GM21576 (cell line): ENCODE data around the gene ITGB8.

Source experiments
- ATAC-seq: cut with Tn5 transposase; IDR thresholded peaks from one replicate; pipeline ENCODE4 v1.9.1; 2021; ENCODE audit warnings: mild to moderate bottlenecking, moderate library complexity; ENCODE audit not compliant: unreplicated experiment

ITGB8 gene

DNA sequence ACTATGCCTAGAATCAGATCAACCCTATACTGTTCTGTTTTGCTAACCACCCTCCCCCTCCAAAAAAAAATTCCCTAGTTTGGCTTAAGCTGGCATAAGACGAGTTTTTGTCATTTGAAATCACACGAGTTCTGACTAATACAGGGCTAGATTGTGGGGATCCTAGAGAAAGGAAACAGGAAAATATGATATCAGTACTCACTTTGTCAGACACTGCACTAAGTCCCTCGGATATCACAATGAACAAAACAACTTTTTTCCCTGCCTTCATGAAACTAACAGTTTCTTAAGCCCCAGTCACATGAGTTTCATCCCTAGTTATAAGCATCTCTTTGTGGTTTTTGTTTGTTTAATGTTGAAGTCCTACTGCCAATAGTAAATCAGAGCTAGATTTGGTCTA, 118.5 kb downstream of the ITGB8 start:
- ATAC-seq, result no peak

DNA sequence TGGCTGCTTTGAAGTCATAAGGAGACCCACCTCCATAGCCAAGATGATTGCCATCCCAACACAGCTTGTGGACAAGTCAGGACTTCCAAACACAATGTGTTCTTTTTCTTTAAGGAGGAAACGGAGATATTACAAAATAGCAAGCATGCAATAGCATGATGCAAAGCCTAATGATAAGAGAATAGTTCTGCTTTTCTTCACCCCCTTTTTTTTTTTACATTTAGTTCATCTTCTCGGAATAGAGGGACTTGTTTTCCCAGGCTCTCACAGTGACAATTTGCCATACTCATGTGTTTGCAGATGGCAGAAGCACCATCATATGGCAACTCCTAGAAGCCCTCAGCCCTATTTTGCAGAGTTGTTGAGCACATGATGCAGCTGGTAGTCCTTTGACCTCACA, 119.8 kb downstream of the ITGB8 start:
- no peak for ATAC-seq

DNA sequence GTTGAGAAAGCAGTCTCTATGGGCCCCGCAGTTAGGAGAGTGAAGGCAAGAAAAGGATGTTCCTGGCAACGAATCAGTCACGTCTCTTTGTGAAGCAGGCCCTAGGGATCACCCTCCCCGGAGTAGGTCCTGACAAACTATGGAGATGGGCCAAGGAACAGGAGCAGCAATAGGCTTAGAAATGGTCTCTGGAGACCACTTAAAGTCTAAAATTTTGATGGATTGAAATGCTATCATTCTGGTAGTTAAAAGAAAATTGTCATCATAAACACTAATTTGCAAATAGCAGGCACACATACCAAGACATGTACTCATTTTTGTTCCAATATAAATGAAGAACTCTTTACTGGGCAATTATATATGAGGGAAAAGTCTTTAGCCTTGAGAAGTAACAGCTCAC, 123.5 kb downstream of the ITGB8 start:
- no peak for ATAC-seq

DNA sequence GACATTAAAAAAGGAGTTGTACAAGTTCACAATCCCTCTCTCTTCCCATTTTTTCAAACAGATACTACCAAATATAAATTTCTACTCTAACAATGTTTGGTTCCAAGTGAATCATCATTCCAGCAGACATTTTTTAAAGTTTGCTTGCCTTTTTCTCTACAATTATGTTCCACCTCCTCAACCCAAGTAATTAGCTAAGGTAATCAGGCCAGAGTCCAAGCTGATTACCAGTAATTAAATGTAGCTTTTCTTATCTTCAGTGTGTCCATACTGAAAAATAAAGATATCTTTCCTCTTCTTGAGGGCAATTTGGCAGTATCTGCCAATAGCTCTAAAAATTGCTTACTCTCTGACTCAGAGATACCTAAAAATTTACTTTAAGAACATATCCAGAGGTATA, 126.0 kb downstream of the ITGB8 start:
- no peak for ATAC-seq

DNA sequence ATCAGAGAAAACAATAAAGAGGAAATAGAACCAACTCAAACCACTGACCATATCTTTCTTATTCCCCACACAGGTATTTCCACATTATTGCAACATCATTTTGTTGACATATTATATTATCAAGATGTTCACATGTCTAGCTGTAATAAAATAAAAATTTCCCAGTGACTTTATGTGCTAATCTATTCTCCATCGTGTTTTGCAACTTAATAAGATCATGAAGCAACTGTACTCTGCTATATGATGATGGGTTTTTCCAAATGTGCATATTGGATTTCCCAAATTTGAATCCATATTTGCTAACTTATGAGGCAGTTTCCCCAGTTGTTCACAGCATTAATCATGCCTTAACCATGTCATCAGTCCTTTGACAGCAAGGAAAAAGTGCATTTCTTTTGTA, 127.8 kb downstream of the ITGB8 start:
- ATAC-seq, result no peak

DNA sequence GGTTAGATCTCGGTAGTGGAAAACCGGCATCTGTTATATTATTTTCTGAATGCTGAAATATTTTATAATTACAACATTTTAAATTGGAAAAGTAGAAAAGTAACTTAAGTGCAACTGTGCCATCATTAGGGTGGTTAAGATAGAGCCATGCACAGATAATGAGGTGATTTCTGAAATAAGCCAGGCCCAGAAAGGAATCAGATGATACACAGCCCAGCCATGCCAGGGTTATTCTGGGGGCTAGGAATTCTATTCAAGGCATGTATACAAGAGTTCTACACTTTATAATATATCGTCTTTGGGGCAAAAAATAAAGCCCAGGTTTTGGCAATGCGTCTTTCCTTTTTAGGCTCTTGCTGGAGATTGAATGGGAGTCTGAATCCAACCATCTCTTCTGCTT, 128.7 kb downstream of the ITGB8 start:
- no peak for ATAC-seq

DNA sequence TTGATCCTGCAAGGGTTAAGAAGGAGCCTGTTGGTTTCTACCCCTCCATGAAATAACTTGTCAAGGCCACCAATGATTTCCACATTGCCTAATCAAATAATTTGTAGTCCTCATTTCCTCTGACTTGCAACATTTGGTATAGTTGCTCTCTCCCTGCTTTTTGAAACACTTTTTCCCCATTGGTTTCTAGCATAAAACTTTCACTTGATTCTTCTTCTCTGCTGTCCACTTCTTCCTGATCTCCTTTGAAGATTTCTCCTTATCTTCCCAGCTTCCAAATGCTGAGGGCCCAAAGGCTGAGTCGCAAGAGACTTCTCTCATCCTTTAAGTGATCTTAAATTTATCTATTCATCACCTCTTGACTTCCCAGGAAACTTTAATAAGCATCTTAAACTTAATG, 134.2 kb downstream of the ITGB8 start:
- ATAC-seq, result no peak
